Ureter (tissue), 1 donor: ENCODE data around the gene FMO3. TPM values are rescaled to one million over a fixed set of nuclear protein-coding genes. Genes with fewer than 3 reads are reported as not detected.

Experiments used
- DNase-seq: peaks from one replicate; pipeline ENCODE4 v3.0.0-alpha.2; 2020; ENCODE audit warnings: low spot score
- total RNA-seq: library from RNA; stranded (reverse); gene quantifications from one replicate; pipeline ENCODE4 v1.2.4, GENCODE V29; 2023
- donor health status: DM: yes; HTN: yes; CAD: no.

FMO3 gene
- total RNA-seq: 0.65 TPM

GRCh38 chr1:171090604-171091003 lies at the start of gene FMO3:
Gene FMO3, plus strand, starts transcription at chr1:171090905. Its CDS starts 1,754 bp downstream, at chr1:171092659.
- no peak for DNase-seq

- DNase-seq: no peak
Observed at GRCh38 chr1:171048014-171048413, 42.7 kb upstream of the FMO3 start.

GRCh38 chr1:171052977-171053376 lies 37.7 kb upstream of the FMO3 start:
- no peak for DNase-seq

- no peak for DNase-seq
Observed at GRCh38 chr1:171055966-171056643, 34.6 kb upstream of the FMO3 start.

- DNase-seq: no peak
Observed at GRCh38 chr1:171061425-171062143, 29.1 kb upstream of the FMO3 start.

GRCh38 chr1:171062902-171063301 lies 27.8 kb upstream of the FMO3 start:
- no peak for DNase-seq

GRCh38 chr1:171075041-171075440 lies 15.7 kb upstream of the FMO3 start:
- no peak for DNase-seq

GRCh38 chr1:171081314-171081753 lies 9.4 kb upstream of the FMO3 start:
- DNase-seq: no peak

- no peak for DNase-seq
Observed at GRCh38 chr1:171081763-171082201, 8.9 kb upstream of the FMO3 start.

- no peak for DNase-seq
Observed at GRCh38 chr1:171082606-171083005, 8.1 kb upstream of the FMO3 start.

GRCh38 chr1:171083222-171083621 lies 7.5 kb upstream of the FMO3 start:
- no peak for DNase-seq

GRCh38 chr1:171084091-171084490 lies 6.6 kb upstream of the FMO3 start:
- DNase-seq: no peak

- DNase-seq: no peak
Observed at GRCh38 chr1:171084870-171085269, 5.8 kb upstream of the FMO3 start.

- no peak for DNase-seq
Observed at GRCh38 chr1:171087896-171088295, 2.8 kb upstream of the FMO3 start.

- no peak for DNase-seq
Observed at GRCh38 chr1:171103862-171104261, 13.2 kb downstream of the FMO3 start.

GRCh38 chr1:171107262-171107940 lies 16.7 kb downstream of the FMO3 start:
- DNase-seq: no peak

- DNase-seq: no peak
Observed at GRCh38 chr1:171107969-171108368, 17.3 kb downstream of the FMO3 start.

GRCh38 chr1:171109966-171110365 lies 19.3 kb downstream of the FMO3 start:
- DNase-seq: no peak

GRCh38 chr1:171110621-171111326 lies 20.1 kb downstream of the FMO3 start:
- DNase-seq: no peak

GRCh38 chr1:171112119-171112518 lies 21.4 kb downstream of the FMO3 start:
- no peak for DNase-seq

- DNase-seq: no peak
Observed at GRCh38 chr1:171113382-171113781, 22.7 kb downstream of the FMO3 start.

GRCh38 chr1:171115280-171115897 lies 24.7 kb downstream of the FMO3 start:
- DNase-seq: no peak
